Osteoblast (primary cell): ENCODE measurements around the gene PAX2. TPM values are rescaled to one million over a fixed set of nuclear protein-coding genes. Genes with fewer than 3 reads are reported as not detected.
A peak's percentile ranks its signal among the peaks of the same experiment; 100 is the strongest.

Experiments used
- DNase-seq: peaks from one replicate; pipeline ENCODE4 v3.0.0; 2011; ENCODE audit warnings: low spot score, mixed read lengths; ENCODE audit not compliant: insufficient read length; ENCODE audit errors: missing footprints
- H2AFZ ChIP-seq: 2 replicates; pipeline ENCODE4 v1.6.0; 2011; ENCODE audit warnings: mild to moderate bottlenecking, low read length
- H3K27ac ChIP-seq: 2 replicates; pipeline ENCODE4 v1.5.1; 2011; ENCODE audit warnings: mild to moderate bottlenecking, low read depth, low read length, moderate library complexity
- H3K27me3 ChIP-seq: 2 replicates; pipeline ENCODE4 v1.6.0; 2012; ENCODE audit warnings: mild to moderate bottlenecking, control low read depth, inconsistent platforms, low read length, moderate library complexity; ENCODE audit not compliant: insufficient read depth
- H3K36me3 ChIP-seq: 2 replicates; pipeline ENCODE4 v1.5.1; 2011; ENCODE audit warnings: mild to moderate bottlenecking, low read length, control low read depth, moderate library complexity; ENCODE audit not compliant: insufficient read depth
- H3K4me1 ChIP-seq: 2 replicates; pipeline ENCODE4 v1.5.1; 2011; ENCODE audit warnings: mild to moderate bottlenecking, low read length, control low read depth, moderate library complexity; ENCODE audit not compliant: insufficient read depth
- H3K4me2 ChIP-seq: 2 replicates; pipeline ENCODE4 v1.6.0; 2011; ENCODE audit warnings: mild to moderate bottlenecking, low read length; ENCODE audit not compliant: insufficient read depth
- H3K4me3 ChIP-seq: fragments of 200-600 bp; sonication (generic); 3 replicates; pipeline ENCODE4 v1.5.1; 2012; ENCODE audit warnings: mild to moderate bottlenecking, low read length, inconsistent platforms; ENCODE audit not compliant: insufficient read depth
- H3K79me2 ChIP-seq: 2 replicates; pipeline ENCODE4 v1.6.0; 2012; ENCODE audit warnings: mild to moderate bottlenecking, low read length, control low read depth, inconsistent platforms; ENCODE audit not compliant: insufficient read depth
- H3K9me3 ChIP-seq: 2 replicates; pipeline ENCODE4 v1.5.1; 2011; ENCODE audit warnings: low read depth, low read length, control low read depth
- H4K20me1 ChIP-seq: 2 replicates; pipeline ENCODE4 v1.6.0; 2012; ENCODE audit warnings: mild to moderate bottlenecking, low read length, control low read depth; ENCODE audit not compliant: insufficient read depth
- total RNA-seq: library from RNA; depleted of rRNA; stranded (reverse); fragments of >200 nt; gene quantifications from 2 replicates; pipeline ENCODE4 v1.2.3, GENCODE V29; 2012
- TF ChIP-seq, protein P1 (sequence below): IDR thresholded peaks from 2 replicates; pipeline ENCODE4 v1.5.1; 2011; ENCODE audit warnings: mild to moderate bottlenecking, low read depth, low read length, moderate library complexity; ENCODE audit errors: extremely low read depth

The PAX2 gene
- total RNA-seq, 1 donor: not detected

DNA sequence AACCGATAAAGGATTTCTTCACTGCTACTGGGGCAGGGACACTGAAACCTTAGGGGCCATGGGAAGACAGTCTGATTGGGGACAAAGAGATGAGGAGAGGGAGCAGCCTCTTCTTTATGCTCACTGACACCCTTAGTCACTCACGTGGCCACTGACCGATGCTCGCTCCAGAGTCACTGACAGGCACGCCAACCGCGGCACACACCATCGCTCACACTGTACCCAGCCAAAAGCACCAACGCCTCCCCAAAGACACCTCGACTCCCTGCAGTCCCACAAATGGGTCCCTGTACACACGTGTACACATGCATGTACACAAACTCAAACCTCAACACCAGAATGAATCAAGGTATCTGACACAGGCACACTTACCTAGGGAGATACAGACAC, 132.1 kb downstream of the PAX2 start:
- no peak for DNase-seq
- H3K27me3 ChIP-seq: peaks cover 4% of the 10 kb centered on the region
- no peaks in the 10 kb centered on the region for H3K36me3 ChIP-seq
- no peaks in the 10 kb centered on the region for H3K9me3 ChIP-seq
- H3K79me2 ChIP-seq: no peaks in the 10 kb centered on the region
- H2AFZ ChIP-seq: no peak overlapping the region
- TF ChIP-seq, protein P1, sequence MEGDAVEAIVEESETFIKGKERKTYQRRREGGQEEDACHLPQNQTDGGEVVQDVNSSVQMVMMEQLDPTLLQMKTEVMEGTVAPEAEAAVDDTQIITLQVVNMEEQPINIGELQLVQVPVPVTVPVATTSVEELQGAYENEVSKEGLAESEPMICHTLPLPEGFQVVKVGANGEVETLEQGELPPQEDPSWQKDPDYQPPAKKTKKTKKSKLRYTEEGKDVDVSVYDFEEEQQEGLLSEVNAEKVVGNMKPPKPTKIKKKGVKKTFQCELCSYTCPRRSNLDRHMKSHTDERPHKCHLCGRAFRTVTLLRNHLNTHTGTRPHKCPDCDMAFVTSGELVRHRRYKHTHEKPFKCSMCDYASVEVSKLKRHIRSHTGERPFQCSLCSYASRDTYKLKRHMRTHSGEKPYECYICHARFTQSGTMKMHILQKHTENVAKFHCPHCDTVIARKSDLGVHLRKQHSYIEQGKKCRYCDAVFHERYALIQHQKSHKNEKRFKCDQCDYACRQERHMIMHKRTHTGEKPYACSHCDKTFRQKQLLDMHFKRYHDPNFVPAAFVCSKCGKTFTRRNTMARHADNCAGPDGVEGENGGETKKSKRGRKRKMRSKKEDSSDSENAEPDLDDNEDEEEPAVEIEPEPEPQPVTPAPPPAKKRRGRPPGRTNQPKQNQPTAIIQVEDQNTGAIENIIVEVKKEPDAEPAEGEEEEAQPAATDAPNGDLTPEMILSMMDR: no peak
- H3K27ac ChIP-seq: no peak overlapping the region
- no peak overlapping the region for H3K4me3 ChIP-seq
- H3K4me1 ChIP-seq: peaks cover 9% of the 10 kb centered on the region
- H3K4me2 ChIP-seq: no peak overlapping the region
- no peaks in the 10 kb centered on the region for H4K20me1 ChIP-seq

GRCh38 chr10:100878291-100878910, 133.0 kb downstream of the PAX2 start:
- H3K4me3 ChIP-seq: no peak overlapping the region
- no peaks in the 10 kb centered on the region for H3K36me3 ChIP-seq
- H3K27me3 ChIP-seq: peaks cover 4% of the 10 kb centered on the region
- H3K27ac ChIP-seq: no peak overlapping the region
- TF ChIP-seq, protein P1: peak; percentile 84
- peak overlapping the region; percentile 40 for H2AFZ ChIP-seq
- no peaks in the 10 kb centered on the region for H3K79me2 ChIP-seq
- no peaks in the 10 kb centered on the region for H4K20me1 ChIP-seq
- no peak overlapping the region for H3K4me2 ChIP-seq
- peaks cover 19% of the 10 kb centered on the region for H3K4me1 ChIP-seq
- no peaks in the 10 kb centered on the region for H3K9me3 ChIP-seq
- DNase-seq: peak; percentile 96

Other genes with a start within 250 kb of the PAX2 start
- gene SEC31B, start 225.7 kb upstream of the PAX2 start, total RNA-seq: 5.3 and 5.4 TPM in 2 replicates
- 89.3 and 102 TPM in 2 replicates for gene NDUFB8, start 215.7 kb upstream of the PAX2 start, total RNA-seq
- 12.7 and 15.2 TPM in 2 replicates for gene HIF1AN, start 209.6 kb upstream of the PAX2 start, total RNA-seq
- 39.1 and 43.0 TPM in 2 replicates for gene SLF2, start 167.4 kb downstream of the PAX2 start, total RNA-seq
- gene SEMA4G, start 223.9 kb downstream of the PAX2 start, total RNA-seq: under 0.01 and 0.29 TPM in 2 replicates
- gene MRPL43, start 241.9 kb downstream of the PAX2 start, total RNA-seq: 48.5 and 55.7 TPM in 2 replicates
- gene TWNK, start 242.0 kb downstream of the PAX2 start, total RNA-seq: 3.2 and 3.3 TPM in 2 replicates